ENCODE measurements around the gene CHTOP. TPM values are rescaled to one million over a fixed set of nuclear protein-coding genes. Genes with fewer than 3 reads are reported as not detected.
A peak's percentile ranks its signal among the peaks of the same experiment; 100 is the strongest.

Gene CHTOP
- total RNA-seq, 2 experiments from 2014 or later: 84.7 to 87.1 TPM

DNA sequence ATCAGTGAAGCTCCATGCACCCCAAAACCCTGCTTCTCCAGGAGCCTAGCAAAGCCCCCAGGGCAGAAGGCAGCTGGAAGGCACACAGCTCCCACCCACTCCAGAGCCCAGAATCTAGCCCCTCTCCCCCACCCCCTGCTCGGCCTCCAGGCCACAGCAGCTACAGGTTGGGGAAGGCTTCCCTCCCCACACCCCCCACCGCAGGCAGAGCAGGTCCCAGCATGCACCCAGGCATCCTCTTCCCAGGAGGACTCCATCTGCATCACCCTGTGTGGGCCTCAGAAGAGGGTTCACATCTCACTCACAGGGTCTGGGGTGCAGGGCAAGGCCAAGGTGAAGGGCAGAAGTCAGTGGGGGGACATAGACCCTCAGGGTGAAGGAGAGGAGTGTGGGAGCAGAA is 18.5 kb upstream of the CHTOP start:
- POLR2A ChIA-PET: interaction anchor here (1.1 to 4.0 kb wide), 3 partner anchors 80 to 105 kb away, joined by 4 to 14 read pairs (median 4); partner anchors contain the start of gene S100A6
- Mint-ChIP-seq H3K9me3 (no peaks in the 10 kb centered on the region), H3K27me3 (no peaks in the 10 kb centered on the region), H3K4me3 (no peak overlapping the region), H3K4me1 (peaks cover 4% of the 10 kb centered on the region), H3K36me3 (ENCODE audit: low read depth) (no peaks in the 10 kb centered on the region), H3K27ac (no peak overlapping the region)
- no peak for DNase-seq
- CTCF ChIA-PET: interaction anchor here (0.6 to 7.1 kb wide), 11 partner anchors 11 to 262 kb away, joined by 3 to 104 read pairs (median 5); partner anchors contain the start of genes S100A13 and S100A5

DNA sequence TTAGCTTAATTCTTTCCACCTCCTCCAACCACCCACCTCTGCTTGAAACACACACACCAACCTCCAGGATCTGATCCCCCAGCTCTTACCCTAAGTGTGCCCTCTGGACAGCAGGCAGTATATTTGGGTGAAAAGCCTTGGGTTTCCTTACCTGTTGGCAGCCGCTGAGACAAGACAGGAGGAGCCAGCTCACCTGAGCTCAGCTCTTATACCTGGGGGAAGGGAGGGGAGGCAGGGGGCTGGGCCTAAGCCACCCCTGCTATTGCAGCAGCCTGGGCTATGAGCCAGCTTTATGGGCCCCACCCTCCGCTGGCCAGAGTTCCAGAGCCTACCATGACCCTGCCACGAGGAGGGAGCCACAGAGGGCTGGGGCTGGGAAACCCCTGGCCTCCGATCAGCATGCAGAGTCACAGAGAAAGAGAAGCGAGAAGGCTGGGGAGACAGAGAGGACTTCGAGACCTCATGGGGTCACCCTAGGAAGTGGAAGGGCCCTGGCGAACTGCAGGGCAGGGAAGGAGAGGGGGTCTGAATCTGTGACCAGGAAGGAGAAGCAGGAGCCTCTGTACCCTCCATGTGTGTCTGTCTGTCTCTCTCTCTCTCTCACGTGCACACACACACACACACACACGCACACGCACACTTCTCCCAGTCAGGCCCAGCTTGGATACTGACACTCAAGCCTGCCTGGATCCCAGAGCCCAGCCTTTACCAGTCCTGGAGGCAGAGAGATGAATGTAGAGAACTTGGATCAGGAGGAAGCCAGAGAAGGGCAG is 17.5 kb upstream of the CHTOP start, which contains the start of gene S100A14:
S100A14 (minus strand) TSS at position 182 of the 773 bp plus-strand sequence. CDS start 467 bp downstream, outside the sequence.
- POLR2A ChIA-PET: interaction anchor here (0.9 to 4.0 kb wide), 3 partner anchors 17 to 106 kb away, joined by 3 to 14 read pairs (median 4); partner anchors contain the start of genes CHTOP and S100A6
- no peaks in the 10 kb centered on the region for H3K27me3 Mint-ChIP-seq
- no peaks in the 10 kb centered on the region for H3K9me3 Mint-ChIP-seq
- no peaks in the 10 kb centered on the region for H3K36me3 Mint-ChIP-seq (ENCODE audit: low read depth)
- CTCF ChIA-PET: interaction anchor here (1.1 to 7.1 kb wide), 12 partner anchors 9 to 263 kb away, joined by 3 to 104 read pairs (median 6); partner anchors contain the start of genes S100A13, S100A4 and S100A5
- no peak within 1 kb of the TSS for H3K4me3 Mint-ChIP-seq
- no peak within 1 kb of the TSS for H3K27ac Mint-ChIP-seq
- no peak for DNase-seq
- peaks cover 4% of the 10 kb centered on the region for H3K4me1 Mint-ChIP-seq

DNA sequence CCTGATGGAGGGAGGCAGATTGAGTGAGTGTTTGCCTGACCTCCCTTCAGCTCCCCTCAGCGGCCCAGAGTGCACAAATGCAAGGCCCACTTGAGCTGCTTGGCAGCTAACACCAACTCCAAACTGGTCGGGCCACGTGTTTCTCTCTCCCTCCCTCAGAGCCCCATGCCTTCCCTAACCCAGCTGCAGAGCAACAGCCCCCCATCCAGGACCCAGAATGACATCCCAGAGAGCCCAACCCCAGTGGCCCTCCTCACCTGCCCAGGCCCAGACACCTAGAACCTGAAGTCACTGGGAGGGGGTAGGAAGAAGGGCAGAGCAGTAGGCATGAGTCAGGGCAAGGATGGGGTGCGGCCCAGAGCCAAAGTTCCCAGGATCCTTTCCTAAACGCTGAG is 17.0 kb upstream of the CHTOP start:
- POLR2A ChIA-PET: interaction anchor here (0.9 to 4.0 kb wide), 3 partner anchors 50 to 107 kb away, joined by 4 to 14 read pairs (median 4); partner anchors contain the start of gene S100A6
- Mint-ChIP-seq H3K4me1 (peaks cover 4% of the 10 kb centered on the region), H3K4me3 (no peak overlapping the region), H3K36me3 (ENCODE audit: low read depth) (no peaks in the 10 kb centered on the region), H3K9me3 (no peaks in the 10 kb centered on the region), H3K27me3 (no peaks in the 10 kb centered on the region), H3K27ac (no peak overlapping the region)
- no peak for DNase-seq
- CTCF ChIA-PET: interaction anchor here (1.0 to 7.1 kb wide), 12 partner anchors 10 to 108 kb away, joined by 3 to 104 read pairs (median 14); partner anchors contain the start of genes CHTOP, S100A1, S100A13 and S100A4

DNA sequence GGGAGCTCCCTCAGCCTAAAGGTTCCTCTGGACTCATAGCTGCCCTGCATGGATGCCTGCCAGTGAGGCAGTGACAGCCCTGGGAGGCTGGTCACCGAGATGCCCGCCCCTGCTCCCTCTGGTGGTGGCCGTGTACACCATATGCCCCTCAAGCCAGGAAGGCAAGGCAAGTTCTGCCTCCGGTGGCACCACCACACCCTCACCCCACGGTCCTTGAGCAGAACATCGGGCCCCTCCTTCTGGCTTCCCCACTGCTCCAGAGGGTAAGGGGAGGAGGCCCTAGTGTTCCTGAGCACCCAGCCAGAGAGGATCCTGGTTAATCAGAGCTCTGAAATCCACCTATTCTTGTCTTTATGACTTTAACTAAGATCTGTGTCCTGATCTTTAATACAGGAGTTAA is 16.2 kb upstream of the CHTOP start:
- peaks cover 4% of the 10 kb centered on the region for H3K4me1 Mint-ChIP-seq
- POLR2A ChIA-PET: interaction anchor here (0.7 to 4.0 kb wide), 4 partner anchors 16 to 82 kb away, joined by 3 to 14 read pairs (median 4); partner anchors contain the start of gene S100A6
- no peaks in the 10 kb centered on the region for H3K9me3 Mint-ChIP-seq
- no peaks in the 10 kb centered on the region for H3K36me3 Mint-ChIP-seq (ENCODE audit: low read depth)
- H3K27me3 Mint-ChIP-seq: no peaks in the 10 kb centered on the region
- peak; percentile 75 for DNase-seq
- CTCF ChIA-PET: interaction anchor here (0.8 to 7.1 kb wide), 20 partner anchors 9 to 116 kb away, joined by 3 to 104 read pairs (median 6); partner anchors contain the start of genes CHTOP, S100A1, S100A13 and S100A4
- no peak overlapping the region for H3K27ac Mint-ChIP-seq
- H3K4me3 Mint-ChIP-seq: no peak overlapping the region

DNA sequence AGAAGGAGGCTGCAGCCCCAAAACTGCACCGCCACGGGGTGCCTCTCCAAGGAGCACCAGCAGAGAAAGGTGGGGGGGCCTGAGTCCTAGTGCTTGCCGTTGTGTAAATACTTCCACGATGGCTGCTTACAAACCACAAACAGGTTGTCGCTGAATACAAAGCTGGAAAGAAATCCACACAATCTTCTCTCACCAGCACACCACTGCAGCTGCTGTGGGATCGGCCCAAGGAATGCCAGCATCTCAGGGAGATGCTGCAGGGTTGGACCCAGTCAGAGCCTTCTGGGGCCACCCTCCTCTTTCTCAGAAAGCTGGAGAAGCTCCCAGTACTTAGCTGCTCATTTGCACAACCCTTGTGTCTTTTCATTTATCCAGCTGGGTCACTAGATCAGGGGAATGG is 14.7 kb upstream of the CHTOP start:
- ChIA-PET CTCF (interaction anchor here (1.1 to 7.1 kb wide), 14 partner anchors 8 to 524 kb away, joined by 4 to 104 read pairs (median 6); partner anchors contain the start of genes S100A1, S100A13 and S100A5), POLR2A (interaction anchor here (1.3 kb wide), 1 partner anchor 14 kb away, joined by 5 read pairs; no protein-coding TSS in a partner anchor)
- Mint-ChIP-seq H3K9me3 (no peaks in the 10 kb centered on the region), H3K4me1 (peaks cover 4% of the 10 kb centered on the region), H3K4me3 (no peak overlapping the region), H3K36me3 (ENCODE audit: low read depth) (no peaks in the 10 kb centered on the region), H3K27me3 (no peaks in the 10 kb centered on the region), H3K27ac (no peak overlapping the region)
- no peak for DNase-seq

DNA sequence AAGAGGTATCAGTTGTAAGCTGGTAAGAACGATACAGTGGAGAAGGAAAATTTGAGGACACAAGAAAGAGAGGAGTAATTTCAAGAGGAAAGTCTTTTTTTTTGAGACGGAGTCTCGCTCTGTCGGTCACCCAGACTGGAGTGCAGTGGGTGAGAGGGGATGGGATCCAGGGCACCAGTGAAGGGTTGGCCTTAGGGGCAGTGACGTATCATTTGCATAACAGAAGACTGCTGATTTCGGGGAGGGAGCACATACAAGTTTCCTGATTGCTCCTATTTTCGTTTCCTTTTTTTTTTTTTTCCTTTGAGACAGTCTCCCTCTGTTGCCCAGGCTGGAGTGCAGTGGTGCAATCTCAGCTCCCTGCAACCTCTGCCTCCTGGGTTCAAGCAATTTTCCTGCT is 10.8 kb upstream of the CHTOP start:
- Mint-ChIP-seq H3K36me3 (ENCODE audit: low read depth) (no peaks in the 10 kb centered on the region), H3K27ac (no peak overlapping the region), H3K27me3 (no peaks in the 10 kb centered on the region), H3K9me3 (no peaks in the 10 kb centered on the region), H3K4me3 (no peak overlapping the region), H3K4me1 (no peaks in the 10 kb centered on the region)
- ChIA-PET CTCF (interaction anchor here (1.4 kb wide), 1 partner anchor 11 kb away, joined by 4 read pairs; the partner anchor contains the start of gene CHTOP), POLR2A (interaction anchor here (0.6 kb wide), 2 partner anchors 354 to 576 kb away, joined by 3 to 4 read pairs; partner anchors contain the start of gene JTB)
- no peak for DNase-seq

DNA sequence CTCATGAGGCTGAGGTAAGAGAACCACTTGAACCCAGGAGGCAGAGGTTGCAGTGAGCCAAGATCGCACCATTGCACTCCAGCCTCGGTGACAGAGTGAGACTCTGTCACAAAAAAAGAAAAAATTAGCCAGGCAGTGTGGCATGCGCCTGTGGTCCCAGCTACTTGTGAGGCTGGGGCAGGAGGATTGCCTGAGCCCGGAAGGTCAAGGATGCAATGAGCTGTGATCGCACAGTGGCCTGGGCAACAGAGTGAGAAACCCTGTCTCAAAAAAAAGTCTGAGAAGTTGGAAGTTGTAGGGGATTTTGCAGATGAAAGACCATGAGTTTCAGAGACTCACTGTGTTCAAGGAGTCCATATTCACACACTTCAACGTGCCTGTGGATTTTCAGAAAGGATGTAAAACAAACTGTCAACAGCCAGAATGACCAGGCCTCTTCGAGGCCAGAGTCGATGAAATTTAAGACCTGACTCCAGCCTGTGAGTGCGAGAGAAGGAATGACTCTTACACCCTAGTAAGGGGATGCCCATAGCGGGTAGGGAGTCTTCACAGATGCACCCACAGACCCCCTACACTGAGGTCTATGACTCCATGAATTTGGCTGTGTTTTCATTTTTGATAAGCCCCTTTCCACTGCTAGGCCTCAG is 8.8 kb upstream of the CHTOP start:
- Mint-ChIP-seq H3K36me3 (ENCODE audit: low read depth) (no peaks in the 10 kb centered on the region), H3K27me3 (no peaks in the 10 kb centered on the region), H3K9me3 (no peaks in the 10 kb centered on the region), H3K4me3 (no peak overlapping the region), H3K4me1 (no peaks in the 10 kb centered on the region), H3K27ac (no peak overlapping the region)
- ChIA-PET POLR2A (no interaction called here), CTCF (interaction anchor here (3.3 kb wide), 1 partner anchor 7 kb away, joined by 21 read pairs; no protein-coding TSS in a partner anchor)
- DNase-seq: no peak

DNA sequence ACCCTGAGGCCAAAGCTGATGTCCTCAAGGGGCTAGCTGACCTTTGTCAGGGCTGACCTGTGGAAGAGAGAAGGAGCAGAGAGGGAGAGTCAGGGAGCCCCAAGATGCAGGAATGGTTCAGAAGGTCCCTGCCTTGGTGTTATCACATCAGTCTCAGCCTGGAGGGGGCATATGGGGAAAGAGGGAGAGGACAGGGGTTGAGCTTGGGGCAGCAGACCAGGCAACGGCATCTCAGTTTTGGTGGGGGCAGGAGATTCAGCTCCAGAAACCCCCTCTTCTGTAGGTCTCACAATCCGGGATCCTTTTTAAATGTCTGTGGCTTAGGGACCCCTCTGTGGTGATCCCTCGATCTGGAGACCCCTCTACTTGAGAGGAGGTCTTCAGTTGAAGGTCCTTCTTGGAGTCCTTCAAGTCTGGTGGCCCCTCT is 7.4 kb upstream of the CHTOP start:
- H3K27ac Mint-ChIP-seq: no peak overlapping the region
- CTCF ChIA-PET: interaction anchor here (0.9 to 3.3 kb wide), 8 partner anchors 8 to 116 kb away, joined by 3 to 21 read pairs (median 3); partner anchors contain the start of gene S100A14

DNA sequence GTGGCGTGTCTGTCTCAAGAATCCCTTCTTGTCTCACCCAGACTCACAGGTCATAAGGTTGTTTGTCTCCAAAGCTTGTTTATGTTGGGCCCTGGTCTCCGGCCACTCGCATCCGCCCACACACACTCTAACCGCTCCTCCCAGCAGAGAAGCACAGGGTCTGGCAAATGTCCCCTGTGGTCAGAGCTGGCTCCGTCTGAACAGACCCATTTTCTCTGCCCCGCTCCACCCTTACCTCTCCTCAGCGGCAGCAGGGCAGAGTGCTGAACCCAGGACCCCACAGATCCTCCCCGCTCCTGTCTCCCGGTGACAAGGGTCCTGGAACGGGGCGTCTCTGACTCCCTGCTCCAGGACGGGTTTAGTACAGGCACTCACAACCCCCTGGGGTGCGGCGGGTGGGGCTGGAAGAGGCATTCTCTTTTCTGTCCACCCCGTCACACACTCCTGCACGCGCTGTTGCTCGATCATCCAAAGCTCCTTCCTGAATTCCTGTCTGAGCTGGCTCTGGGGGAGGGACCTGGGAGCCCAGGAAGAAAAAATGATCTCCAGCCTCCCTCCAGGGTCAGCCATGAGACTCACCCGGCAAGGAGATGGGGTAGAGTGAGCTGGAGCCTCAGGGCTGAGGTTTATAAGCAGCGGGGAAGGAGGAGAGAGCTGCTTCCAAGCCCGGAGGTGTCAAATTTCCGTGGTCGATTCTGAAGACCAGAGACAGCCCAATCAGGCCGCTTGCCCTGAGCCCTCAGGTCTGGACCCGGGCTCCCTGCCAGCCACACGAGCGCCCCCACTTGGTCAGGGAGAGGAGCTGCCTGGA is 6.8 kb upstream of the CHTOP start, which contains the start of gene S100A13:
S100A13 (minus strand) TSS at position 602 of the 811 bp plus-strand sequence. CDS start 1,033 bp downstream, outside the sequence.
- H3K9me3 Mint-ChIP-seq: no peaks in the 10 kb centered on the region
- ChIA-PET CTCF (interaction anchor here (0.7 to 3.3 kb wide), 11 partner anchors 9 to 117 kb away, joined by 3 to 21 read pairs (median 3); partner anchors contain the start of gene S100A14), POLR2A (interaction anchor here (1.3 kb wide), 1 partner anchor 92 kb away, joined by 6 read pairs; the partner anchor contains the start of gene S100A6)
- no peak within 1 kb of the TSS for H3K27ac Mint-ChIP-seq
- H3K36me3 Mint-ChIP-seq (ENCODE audit: low read depth): no peaks in the 10 kb centered on the region
- H3K4me3 Mint-ChIP-seq: no peak within 1 kb of the TSS
- no peak for DNase-seq
- H3K4me1 Mint-ChIP-seq: peaks cover 8% of the 10 kb centered on the region
- no peaks in the 10 kb centered on the region for H3K27me3 Mint-ChIP-seq

More for the DNA sequence above, 7.4 kb upstream of the CHTOP start:
- no peaks in the 10 kb centered on the region for H3K36me3 Mint-ChIP-seq (ENCODE audit: low read depth)
- H3K27me3 Mint-ChIP-seq: no peaks in the 10 kb centered on the region
- H3K4me1 Mint-ChIP-seq: peaks cover 4% of the 10 kb centered on the region
- no peaks in the 10 kb centered on the region for H3K9me3 Mint-ChIP-seq
- POLR2A ChIA-PET: no interaction called here
- no peak overlapping the region for H3K4me3 Mint-ChIP-seq
- DNase-seq: no peak

DNA sequence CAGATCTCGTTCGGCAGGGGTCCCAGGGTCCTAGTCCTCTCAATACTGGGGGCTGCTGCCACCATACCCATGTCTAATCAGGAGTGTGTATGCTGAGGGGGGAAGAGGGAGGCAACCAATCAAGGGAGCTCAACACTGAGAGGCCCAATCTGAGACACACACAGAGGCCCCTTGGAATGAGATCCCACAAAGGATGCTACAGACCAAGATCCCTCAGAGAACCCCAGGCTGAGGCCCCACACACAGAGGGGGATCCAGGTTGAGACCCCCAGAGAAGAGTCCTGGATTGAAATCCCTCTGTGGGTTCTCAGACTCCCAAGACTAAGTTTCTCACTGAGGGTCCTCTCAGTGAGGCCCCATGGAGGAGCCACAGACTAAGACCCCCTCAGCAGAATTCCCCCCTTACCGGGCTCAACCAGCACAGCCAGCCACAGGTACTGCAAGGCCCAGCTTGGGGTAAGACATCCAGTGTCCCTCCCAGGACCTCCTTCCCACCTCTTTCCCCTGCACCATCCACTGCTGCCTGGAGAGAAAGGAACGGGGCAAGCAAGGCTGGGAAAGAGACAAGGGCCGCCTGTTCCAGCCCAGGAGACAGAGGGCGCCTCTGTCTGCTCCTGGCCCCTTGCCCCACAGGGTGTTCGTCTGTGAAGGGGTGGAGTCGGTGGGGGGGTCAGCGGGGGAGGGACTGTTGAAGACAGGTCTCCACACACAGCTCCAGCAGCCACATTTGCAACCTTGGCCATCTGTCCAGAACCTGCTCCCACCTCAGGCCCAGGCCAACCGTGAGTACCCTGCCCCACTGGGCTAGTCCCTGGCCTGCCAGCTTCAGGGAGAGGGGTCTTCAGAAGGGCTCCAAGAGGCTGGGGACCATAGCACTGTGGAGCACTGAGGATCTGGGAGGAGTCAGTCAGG is 5.9 kb upstream of the CHTOP start, which contains the start of gene S100A1:
S100A1 (plus strand) TSS at position 720 of the 912 bp plus-strand sequence. CDS start 2,088 bp downstream, outside the sequence.
- no peak for DNase-seq
- Mint-ChIP-seq H3K27ac (no peak within 1 kb of the TSS), H3K36me3 (ENCODE audit: low read depth) (no peaks in the 10 kb centered on the region), H3K9me3 (no peaks in the 10 kb centered on the region), H3K4me1 (peaks cover 15% of the 10 kb centered on the region), H3K27me3 (no peaks in the 10 kb centered on the region), H3K4me3 (no peak within 1 kb of the TSS)
- CTCF ChIA-PET: interaction anchor here (0.7 to 3.3 kb wide), 9 partner anchors 10 to 116 kb away, joined by 3 to 21 read pairs (median 4); partner anchors contain the start of gene S100A14
- POLR2A ChIA-PET: interaction anchor here (1.3 kb wide), 1 partner anchor 93 kb away, joined by 6 read pairs; the partner anchor contains the start of gene S100A6

Measured in activated CD4-positive, alpha-beta memory T cell treated with anti-CD3 and anti-CD28 coated beads, Interleukin-2, amount 10 ng/mL, durations not matched to agents 7 days and 5 days (primary cell).